K562 (cell line): ENCODE results near the gene ANKS3.

Experiments
- BHLHE40 ChIP-seq: IDR thresholded peaks from 2 replicates; pipeline ENCODE4 v1.6.1; 2011; ENCODE audit warnings: low read length, improper control_type of control experiment
- CC2D1A ChIP-seq: fragments of 450-650 bp; IDR thresholded peaks from 2 replicates; pipeline ENCODE4 v1.6.1; 2017; ENCODE audit warnings: mild to moderate bottlenecking
- CHD2 ChIP-seq: IDR thresholded peaks from 2 replicates; pipeline ENCODE4 v1.6.1; 2011; ENCODE audit warnings: low read depth, low read length
- CREB1 ChIP-seq, 2 experiments: sonication (generic) in 1 of 2; formaldehyde crosslinking in 1 of 2; IDR thresholded peaks; 2 replicates each; pipeline versions ENCODE4 v1.6.1 to v1.8.0; 2012 to 2022; ENCODE audit warnings: inconsistent platforms in 1 of 2, mild to moderate bottlenecking in 1 of 2, missing genetic modification reagents in 1 of 2, moderate library complexity in 1 of 2
- FOXJ2 ChIP-seq: fragments of 200-800 bp; sonication (Bioruptor generic); IDR thresholded peaks from 2 replicates; pipeline ENCODE4 v1.6.1; 2016; ENCODE audit warnings: missing genetic modification characterization, missing compliant biosample characterization
- GABPA ChIP-seq: fragments of 200-800 bp; sonication (Bioruptor generic); conservative IDR thresholded peaks from 2 replicates; pipeline ENCODE4 v1.6.1; 2016; ENCODE audit warnings: low read depth, missing genetic modification characterization, missing compliant biosample characterization
- PHF21A ChIP-seq: fragments of 450-650 bp; IDR thresholded peaks from 2 replicates; pipeline ENCODE4 v1.6.1; 2017; ENCODE audit warnings: low read depth, borderline replicate concordance
- RBBP5 ChIP-seq: fragments of 200-600 bp; sonication (generic); IDR thresholded peaks from 2 replicates; pipeline ENCODE4 v1.6.1; 2012; ENCODE audit warnings: borderline replicate concordance, mild to moderate bottlenecking, low read length, control low read depth, inconsistent platforms; ENCODE audit not compliant: insufficient read depth, poor library complexity, severe bottlenecking
- RBM22 ChIP-seq: fragments of 200-400 bp; formaldehyde crosslinking; IDR thresholded peaks from 2 replicates; pipeline ENCODE4 v1.6.1; 2018; ENCODE audit warnings: low read length, low read depth; ENCODE audit not compliant: poor library complexity, severe bottlenecking
- SMC3 ChIP-seq: conservative IDR thresholded peaks from 2 replicates; pipeline ENCODE4 v1.6.1; 2011; ENCODE audit warnings: low read depth, low read length, improper control_type of control experiment; ENCODE audit not compliant: insufficient read depth
- ZNF644 ChIP-seq: fragments of 200-800 bp; sonication (Bioruptor generic); IDR thresholded peaks from 2 replicates; pipeline ENCODE4 v1.6.1; 2016; ENCODE audit warnings: low read depth, missing genetic modification characterization, missing compliant biosample characterization
- TF ChIP-seq, protein P1 (sequence below): IDR thresholded peaks from 3 replicates; pipeline ENCODE4 v1.6.1; 2011; ENCODE audit warnings: borderline replicate concordance, mild to moderate bottlenecking; ENCODE audit not compliant: insufficient read length, insufficient read depth

DNA sequence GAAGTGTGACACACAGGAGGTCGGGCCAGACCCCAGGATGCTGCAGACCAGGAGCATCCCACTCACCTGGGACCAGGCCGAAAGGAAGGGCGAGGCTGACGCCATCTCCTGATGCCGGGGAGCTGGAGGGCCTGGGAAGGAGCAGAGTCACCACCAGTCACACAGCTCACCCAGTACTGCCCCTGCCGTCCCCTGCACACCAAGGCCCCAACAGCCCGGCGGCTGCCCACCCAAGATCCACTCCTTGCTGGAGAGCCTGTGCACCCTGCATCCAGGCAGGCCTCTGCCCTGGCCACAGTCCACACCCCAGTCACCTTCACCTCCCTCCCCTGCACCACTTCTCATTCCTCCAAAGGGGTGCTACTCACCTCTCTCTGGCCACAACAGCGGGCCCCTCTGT is 28.1 kb upstream of the ANKS3 start:
- no peak for TF ChIP-seq CC2D1A
- no peak for TF ChIP-seq ZNF644 (tag)
- TF ChIP-seq SMC3 = no peak
- TF ChIP-seq, protein P1, sequence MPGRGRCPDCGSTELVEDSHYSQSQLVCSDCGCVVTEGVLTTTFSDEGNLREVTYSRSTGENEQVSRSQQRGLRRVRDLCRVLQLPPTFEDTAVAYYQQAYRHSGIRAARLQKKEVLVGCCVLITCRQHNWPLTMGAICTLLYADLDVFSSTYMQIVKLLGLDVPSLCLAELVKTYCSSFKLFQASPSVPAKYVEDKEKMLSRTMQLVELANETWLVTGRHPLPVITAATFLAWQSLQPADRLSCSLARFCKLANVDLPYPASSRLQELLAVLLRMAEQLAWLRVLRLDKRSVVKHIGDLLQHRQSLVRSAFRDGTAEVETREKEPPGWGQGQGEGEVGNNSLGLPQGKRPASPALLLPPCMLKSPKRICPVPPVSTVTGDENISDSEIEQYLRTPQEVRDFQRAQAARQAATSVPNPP = no peak
- no peak for TF ChIP-seq RBM22
- no peak for TF ChIP-seq BHLHE40
- TF ChIP-seq PHF21A = no peak
- no peak for TF ChIP-seq GABPA (tag)
- no peak for TF ChIP-seq FOXJ2 (tag)
- TF ChIP-seq RBBP5 = no peak
- TF ChIP-seq CREB1 (IDR thresholded peaks at IDR 0.05) = no peak
- TF ChIP-seq CREB1 (CRISPR knock-in tag; IDR thresholded peaks at IDR 0.05) = no peak
- TF ChIP-seq CHD2 = no peak
